Measurements from ENCODE around the gene PSMC1. TPM values are rescaled to one million over a fixed set of nuclear protein-coding genes. Genes with fewer than 3 reads are reported as not detected.

The PSMC1 gene
- total and polyA plus RNA-seq, 2 of the 4 experiments (the other 2 are of a cell fraction), result 181 to 194 TPM

GRCh38 chr14:90305176-90305601, 48.8 kb downstream of the PSMC1 start:
- Histone ChIP-seq H3K9me1 (ENCODE audit: insufficient read depth, low read length) (peaks cover 3% of the 10 kb centered on the region; the same call in 1 of the 2 replicates), H3K23ac (ENCODE audit: low read depth, low read length) (no peak overlapping the region), H3K36me3 (ENCODE audit: control insufficient read depth, insufficient read depth, low read length) (peaks cover 12% of the 10 kb centered on the region), H3K14ac (replicated peaks; ENCODE audit: low read depth, low read length) (no peak overlapping the region), H4K5ac (ENCODE audit: low read depth, low read length) (no peak overlapping the region), H3K27me3 (ENCODE audit: control insufficient read depth, insufficient read depth, low read length) (no peaks in the 10 kb centered on the region), H3K79me1 (ENCODE audit: low read depth in 1 of 2, low read length in 2 of 2) (no peaks in the 10 kb centered on the region; a peak in 2 of 4 replicates), H2AFZ (replicated peaks; ENCODE audit: low read length, poor library complexity) (no peak overlapping the region), H3K18ac (ENCODE audit: low read depth, low read length) (no peak overlapping the region), H2AK5ac (ENCODE audit: low read depth, low read length) (no peak overlapping the region), H3K4me3 (ENCODE audit: insufficient read depth, low read depth, low read length) (no peak overlapping the region), H3K9me3 (ENCODE audit: control insufficient read depth, insufficient read depth, low read length) (no peaks in the 10 kb centered on the region), H3K9ac (ENCODE audit: low read depth, low read length) (no peak overlapping the region), H2BK15ac (ENCODE audit: low read depth, low read length) (no peak overlapping the region), H2BK5ac (ENCODE audit: low read depth, low read length, poor library complexity, severe bottlenecking) (no peak overlapping the region), H2BK20ac (ENCODE audit: low read depth, low read length) (no peak overlapping the region), H2BK120ac (ENCODE audit: low read depth, low read length) (no peak overlapping the region), H3K27ac (ENCODE audit: insufficient read depth, low read length) (no peak overlapping the region), H3K56ac (ENCODE audit: extremely low read depth, insufficient read depth, low read length) (no peak overlapping the region), H4K20me1 (ENCODE audit: insufficient read depth, low read length) (no peaks in the 10 kb centered on the region), H3K4me1 (ENCODE audit: control insufficient read depth, insufficient read depth, low read length) (no peaks in the 10 kb centered on the region), H3K4me2 (ENCODE audit: low read depth, low read length) (no peak overlapping the region), H2AK9ac (replicated peaks; ENCODE audit: low read depth, low read length, poor library complexity) (no peak overlapping the region), H3K4ac (ENCODE audit: low read depth, low read length) (no peak overlapping the region), H4K8ac (ENCODE audit: low read depth in 2 of 2, low read length in 2 of 2) (no peak overlapping the region), H4K91ac (ENCODE audit: insufficient read depth, low read depth, low read length) (no peak overlapping the region)
- in situ Hi-C loops (cut with MboI; ENCODE audit: low sequenced_read_pairs), result no loop called here
- TF ChIP-seq BHLHE40 (IDR thresholded peaks at IDR 0.05; ENCODE audit: low read depth, low read length), result no peak
- no peak for TF ChIP-seq POLR2A (IDR thresholded peaks at IDR 0.05; ENCODE audit: low read depth, low read length)
- TF ChIP-seq ELK1 (IDR thresholded peaks at IDR 0.05; ENCODE audit: borderline replicate concordance, low read depth, low read length), result no peak
- no peak for TF ChIP-seq SMC3 (IDR thresholded peaks at IDR 0.05; ENCODE audit: low read depth, low read length)
- TF ChIP-seq USF2 (IDR thresholded peaks at IDR 0.05; ENCODE audit: low read depth, low read length), result no peak
- TF ChIP-seq RAD21 (IDR thresholded peaks at IDR 0.05; ENCODE audit: low read length), result no peak
- no peak for TF ChIP-seq CTCF (conservative IDR thresholded peaks at IDR 0.05; ENCODE audit: low read depth, low read length)
- no peak for TF ChIP-seq RCOR1 (IDR thresholded peaks at IDR 0.05; ENCODE audit: insufficient replicate concordance, low read length)
- TF ChIP-seq NFE2L2 (IDR thresholded peaks at IDR 0.05; ENCODE audit: low read depth, low read length), result no peak
- TF ChIP-seq CEBPB (IDR thresholded peaks at IDR 0.05; ENCODE audit: low read depth, low read length), result no peak
- no peak for TF ChIP-seq MXI1 (IDR thresholded peaks at IDR 0.05; ENCODE audit: borderline replicate concordance, low read depth, low read length)
- ChIA-PET CTCF (interaction anchor here (1.0 kb wide), 1 partner anchor 13 kb away, joined by 3 read pairs; no protein-coding TSS in a partner anchor), POLR2A (ENCODE audit: unreplicated experiment) (no interaction called here)
- intact Hi-C loops (cut with micrococcal nuclease), result loop anchor here (10.0 kb wide), 1 partner anchor 870 kb away; no protein-coding TSS in a partner anchor
- DNase-seq (no peak), ATAC-seq (ENCODE audit: low read depth) (no peak)
- no TSS peak for BruUV-seq (replicated peaks)
- dilution Hi-C loops (cut with HindIII; ENCODE audit: low sequenced_read_pairs, unreplicated experiment), result no loop called here
- no CpG with 5 or more reads among the region's 4 CpGs for WGBS, 2 experiments (ENCODE audit: extremely low coverage in 2 of 2, insufficient read length in 1 of 2)

All from IMR-90 (cell line).